AG04450 (cell line): ENCODE results near the gene KLF16. TPM values are rescaled to one million over a fixed set of nuclear protein-coding genes. Genes with fewer than 3 reads are reported as not detected.

ENCODE experiments used
- CTCF ChIA-PET: fragments of 300-600, 350-600 bp; formaldehyde crosslinking; extraction: SDS; loops from one replicate; lab custom pipeline; 2022; ENCODE audit warnings: antibody characterized with exemption, inconsistent platforms; lab: Charles Lee
- POLR2A ChIA-PET: fragments of 350-600 bp; formaldehyde crosslinking; extraction: SDS; loops from one replicate; lab custom pipeline; 2021; ENCODE audit warnings: antibody characterized with exemption, inconsistent platforms; lab: Yijun Ruan, JAX
- DNase-seq: peaks from one replicate; pipeline ENCODE4 v3.0.0-alpha.2; 2011; ENCODE audit warnings: low read depth, low spot score
- H3K27ac ChIP-seq: one replicate; pipeline ENCODE4 v1.5.1; 2012; ENCODE audit warnings: low read depth, low read length, control low read depth
- H3K27me3 ChIP-seq: one replicate; pipeline ENCODE4 v1.6.0; 2012; ENCODE audit warnings: low read length; ENCODE audit not compliant: control insufficient read depth, insufficient read depth
- H3K4me3 ChIP-seq: 2 replicates; pipeline ENCODE4 v1.5.1; 2011; ENCODE audit warnings: mild to moderate bottlenecking, low read depth, low read length, control low read depth
- H3K9me3 ChIP-seq: 2 replicates; pipeline ENCODE4 v1.5.1; 2012; ENCODE audit warnings: low read length; ENCODE audit not compliant: control insufficient read depth, insufficient read depth
- polyA plus RNA-seq: library from polyadenylated mRNA; depleted of rRNA; stranded (reverse); fragments of >200 nt; gene quantifications from 2 replicates; pipeline ENCODE4 v1.2.3, GENCODE V29; 2011
- TF ChIP-seq, protein P1 (sequence below): IDR thresholded peaks from 2 replicates; pipeline ENCODE4 v1.5.1; 2011; ENCODE audit warnings: low read depth, low read length, control low read depth, inconsistent platforms

KLF16 gene
- polyA plus RNA-seq, 1 experiment = 3.4 TPM

DNA sequence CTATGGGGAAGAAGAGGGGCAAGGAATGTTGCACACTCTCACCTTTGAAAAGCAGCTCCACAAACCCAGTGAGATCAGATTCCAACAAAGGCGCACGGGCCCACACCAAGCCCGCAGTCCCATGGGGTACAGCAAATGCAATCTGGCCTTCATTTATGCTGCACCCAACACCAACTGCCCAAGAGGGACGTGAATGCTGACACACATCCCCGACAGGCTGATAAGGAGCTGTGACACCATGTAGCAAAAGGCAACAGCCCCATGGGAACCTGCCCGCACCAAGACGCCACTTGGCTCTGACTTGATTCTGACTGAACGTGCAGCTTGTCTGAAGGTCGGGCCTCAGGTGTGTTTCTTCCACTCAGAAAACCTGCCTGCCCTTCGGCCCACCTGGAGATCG is 32.4 kb downstream of the KLF16 start:
- Histone ChIP-seq H3K9me3 (peaks cover 4% of the 10 kb centered on the region; the same call in 1 of the 2 replicates), H3K27ac (no peak overlapping the region), H3K4me3 (no peak overlapping the region), H3K27me3 (no peaks in the 10 kb centered on the region)
- ChIA-PET POLR2A (interaction anchor here (0.6 kb wide), 1 partner anchor 71 kb away, joined by 3 read pairs; no protein-coding TSS in a partner anchor), CTCF (no interaction called here)
- no peak for DNase-seq
- TF ChIP-seq, protein P1, sequence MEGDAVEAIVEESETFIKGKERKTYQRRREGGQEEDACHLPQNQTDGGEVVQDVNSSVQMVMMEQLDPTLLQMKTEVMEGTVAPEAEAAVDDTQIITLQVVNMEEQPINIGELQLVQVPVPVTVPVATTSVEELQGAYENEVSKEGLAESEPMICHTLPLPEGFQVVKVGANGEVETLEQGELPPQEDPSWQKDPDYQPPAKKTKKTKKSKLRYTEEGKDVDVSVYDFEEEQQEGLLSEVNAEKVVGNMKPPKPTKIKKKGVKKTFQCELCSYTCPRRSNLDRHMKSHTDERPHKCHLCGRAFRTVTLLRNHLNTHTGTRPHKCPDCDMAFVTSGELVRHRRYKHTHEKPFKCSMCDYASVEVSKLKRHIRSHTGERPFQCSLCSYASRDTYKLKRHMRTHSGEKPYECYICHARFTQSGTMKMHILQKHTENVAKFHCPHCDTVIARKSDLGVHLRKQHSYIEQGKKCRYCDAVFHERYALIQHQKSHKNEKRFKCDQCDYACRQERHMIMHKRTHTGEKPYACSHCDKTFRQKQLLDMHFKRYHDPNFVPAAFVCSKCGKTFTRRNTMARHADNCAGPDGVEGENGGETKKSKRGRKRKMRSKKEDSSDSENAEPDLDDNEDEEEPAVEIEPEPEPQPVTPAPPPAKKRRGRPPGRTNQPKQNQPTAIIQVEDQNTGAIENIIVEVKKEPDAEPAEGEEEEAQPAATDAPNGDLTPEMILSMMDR = no peak

DNA sequence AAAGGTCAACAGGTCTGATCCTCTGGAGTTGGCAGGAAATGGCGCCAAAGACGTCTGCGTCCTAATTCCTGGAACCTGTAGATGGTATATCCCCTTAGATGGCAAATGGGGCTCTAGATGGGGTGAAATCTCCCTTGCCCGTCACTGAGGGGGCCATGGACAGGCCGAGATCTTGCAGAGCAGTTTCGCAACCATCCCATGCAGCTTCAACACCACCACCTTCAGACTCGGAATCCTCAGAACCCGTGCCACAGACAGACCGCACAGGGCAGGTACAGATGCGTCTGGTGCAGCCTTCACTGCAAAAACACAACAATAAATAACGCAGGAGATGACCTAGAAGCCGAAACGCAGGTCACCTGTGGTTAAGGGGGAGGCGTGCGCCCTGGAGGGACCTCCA is 32.8 kb downstream of the KLF16 start:
- ChIA-PET POLR2A (interaction anchor here (0.6 kb wide), 1 partner anchor 71 kb away, joined by 3 read pairs; no protein-coding TSS in a partner anchor), CTCF (no interaction called here)

DNA sequence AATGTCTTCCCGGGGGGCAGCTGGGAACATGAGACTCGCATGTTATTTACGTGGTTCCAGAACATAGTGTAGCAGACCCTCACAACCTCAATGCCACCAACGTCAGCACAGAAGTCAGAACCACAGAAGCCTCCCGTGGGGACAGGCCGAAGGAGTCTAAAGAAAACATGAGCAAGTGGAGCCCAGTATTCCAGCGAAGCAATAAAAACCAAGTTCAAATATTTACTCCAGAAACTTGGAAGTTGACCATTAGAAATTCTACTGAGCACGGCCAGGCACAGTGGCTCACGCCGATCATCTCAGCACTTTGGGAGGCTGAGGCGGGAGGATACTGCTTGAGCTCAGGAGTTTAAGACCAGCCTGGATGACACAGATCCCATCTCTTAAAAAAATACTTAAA is 33.4 kb downstream of the KLF16 start:
- TF ChIP-seq, protein P1 = no peak
- no peak for DNase-seq
- POLR2A ChIA-PET = no interaction called here
- H3K9me3 ChIP-seq = peaks cover 4% of the 10 kb centered on the region; the same call in 1 of the 2 replicates
- H3K4me3 ChIP-seq = no peak overlapping the region
- no peak overlapping the region for H3K27ac ChIP-seq
- CTCF ChIA-PET = interaction anchor here (1.1 to 5.4 kb wide), 2 partner anchors 7 to 20 kb away, joined by 5 to 68 read pairs; no protein-coding TSS in a partner anchor
- H3K27me3 ChIP-seq = no peaks in the 10 kb centered on the region

More for the DNA sequence above, 32.8 kb downstream of the KLF16 start:
- H3K4me3 ChIP-seq = no peak overlapping the region
- peaks cover 4% of the 10 kb centered on the region; the same call in 1 of the 2 replicates for H3K9me3 ChIP-seq
- H3K27me3 ChIP-seq = no peaks in the 10 kb centered on the region
- H3K27ac ChIP-seq = no peak overlapping the region
- DNase-seq = no peak
- TF ChIP-seq, protein P1 = no peak

DNA sequence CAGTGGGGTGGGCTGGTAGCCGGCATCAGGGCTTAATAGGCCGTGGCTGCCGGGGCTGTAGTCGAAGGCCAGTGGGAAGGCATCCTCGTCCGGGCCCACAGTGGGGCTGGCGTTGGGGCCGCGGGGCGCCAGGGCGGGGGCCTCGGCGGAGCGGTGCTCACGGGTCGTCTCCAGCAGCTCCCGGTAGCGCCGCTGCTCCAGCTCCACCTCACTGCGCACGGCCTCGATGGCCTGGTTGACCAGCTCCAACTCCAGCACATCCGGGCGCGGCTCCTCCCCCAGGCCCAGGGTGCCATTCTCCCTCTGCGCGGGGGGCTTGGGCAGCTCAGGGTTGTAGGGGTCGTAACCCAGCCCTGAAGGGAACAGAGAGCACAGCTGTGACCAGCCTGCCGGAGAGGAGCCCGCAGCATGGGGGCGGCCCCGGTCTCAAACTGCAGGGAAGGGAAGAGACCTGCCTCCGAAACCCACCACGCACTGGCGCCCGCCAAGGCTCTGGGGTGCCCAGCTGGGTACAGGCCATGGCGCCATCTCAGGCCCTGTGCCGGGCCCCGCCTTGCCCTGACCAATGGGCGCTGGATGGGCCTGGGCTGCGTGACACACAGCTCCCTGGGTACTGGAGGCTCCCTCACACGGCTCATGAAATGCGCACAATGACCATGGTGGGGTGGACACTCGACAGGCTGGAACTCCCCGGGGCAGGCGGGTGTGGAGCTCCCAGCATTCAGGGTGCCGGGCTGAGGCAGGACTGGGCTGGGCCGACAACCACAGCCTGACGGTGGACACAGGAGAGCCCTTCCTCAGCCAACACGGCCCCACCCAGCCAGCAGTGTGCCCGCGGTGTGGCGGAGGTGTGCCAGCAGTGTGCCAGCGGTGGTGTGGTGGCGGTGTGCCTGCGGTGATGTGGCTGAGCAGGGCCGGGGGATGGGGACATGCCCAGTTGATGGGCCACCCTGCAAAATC is 34.8 kb downstream of the KLF16 start:
- CTCF ChIA-PET = interaction anchor here (0.5 to 5.4 kb wide), 3 partner anchors 8 to 282 kb away, joined by 4 to 68 read pairs (median 5); no protein-coding TSS in a partner anchor
- Histone ChIP-seq H3K4me3 (no peak overlapping the region), H3K27me3 (no peaks in the 10 kb centered on the region), H3K27ac (no peak overlapping the region), H3K9me3 (peaks cover 4% of the 10 kb centered on the region; the same call in 1 of the 2 replicates)
- DNase-seq = no peak
- TF ChIP-seq, protein P1 = no peak
- POLR2A ChIA-PET = no interaction called here
